Stimulated activated memory B cell treated with anti-CD40 and anti-IgM and Interleukin-4, amounts not matched to agents 10 μg/mL and 1 μg/mL and 100 μg/mL, for 72 hours (primary cell): ENCODE data around the gene LARGE2.

ENCODE experiments used
- ATAC-seq: fragments of 150-1000 bp; cut with Tn5 transposase; 2 replicates; pipeline ENCODE4 v1.10.0; 2021
- H3K27ac Mint-ChIP-seq: one replicate; pipeline ENCODE4 v1.8.0; 2022; ENCODE audit warnings: mild to moderate bottlenecking, mixed read lengths
- H3K27me3 Mint-ChIP-seq: one replicate; pipeline ENCODE4 v1.8.0; 2022; ENCODE audit warnings: mixed read lengths
- H3K36me3 Mint-ChIP-seq: one replicate; pipeline ENCODE4 v1.8.0; 2022; ENCODE audit warnings: mixed read lengths
- H3K4me1 Mint-ChIP-seq: one replicate; pipeline ENCODE4 v1.8.0; 2022; ENCODE audit warnings: mixed read lengths
- H3K4me3 Mint-ChIP-seq: one replicate; pipeline ENCODE4 v1.8.0; 2022; ENCODE audit warnings: mild to moderate bottlenecking, moderate library complexity, mixed read lengths
- H3K9me3 Mint-ChIP-seq: one replicate; pipeline ENCODE4 v1.8.0; 2022; ENCODE audit warnings: mixed read lengths

LARGE2 gene

DNA sequence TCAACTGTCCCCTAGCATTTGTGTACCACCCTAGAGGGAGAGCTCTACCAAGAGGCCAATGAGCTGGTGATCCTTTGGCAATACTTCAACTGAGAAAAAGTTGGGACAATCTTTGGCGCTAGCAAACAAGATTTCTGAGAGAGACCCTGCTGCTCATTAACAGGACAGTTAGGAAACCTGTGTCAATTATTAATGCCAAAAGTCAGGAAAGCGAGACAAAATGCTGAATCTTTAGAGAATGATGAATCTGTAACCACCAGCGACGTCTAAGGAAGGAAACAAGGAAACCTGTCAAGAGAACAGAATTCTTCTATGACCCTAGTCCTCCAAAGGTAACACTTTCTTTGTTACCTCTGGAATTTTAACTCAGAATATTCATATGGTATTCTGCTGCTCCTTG is 19.9 kb downstream of the LARGE2 start:
- Mint-ChIP-seq H3K27ac (peak overlapping the region; percentile 61), H3K4me3 (no peak overlapping the region), H3K36me3 (peaks cover 36% of the 10 kb centered on the region), H3K9me3 (no peaks in the 10 kb centered on the region), H3K4me1 (peaks cover 28% of the 10 kb centered on the region), H3K27me3 (no peaks in the 10 kb centered on the region)
- ATAC-seq = no peak

DNA sequence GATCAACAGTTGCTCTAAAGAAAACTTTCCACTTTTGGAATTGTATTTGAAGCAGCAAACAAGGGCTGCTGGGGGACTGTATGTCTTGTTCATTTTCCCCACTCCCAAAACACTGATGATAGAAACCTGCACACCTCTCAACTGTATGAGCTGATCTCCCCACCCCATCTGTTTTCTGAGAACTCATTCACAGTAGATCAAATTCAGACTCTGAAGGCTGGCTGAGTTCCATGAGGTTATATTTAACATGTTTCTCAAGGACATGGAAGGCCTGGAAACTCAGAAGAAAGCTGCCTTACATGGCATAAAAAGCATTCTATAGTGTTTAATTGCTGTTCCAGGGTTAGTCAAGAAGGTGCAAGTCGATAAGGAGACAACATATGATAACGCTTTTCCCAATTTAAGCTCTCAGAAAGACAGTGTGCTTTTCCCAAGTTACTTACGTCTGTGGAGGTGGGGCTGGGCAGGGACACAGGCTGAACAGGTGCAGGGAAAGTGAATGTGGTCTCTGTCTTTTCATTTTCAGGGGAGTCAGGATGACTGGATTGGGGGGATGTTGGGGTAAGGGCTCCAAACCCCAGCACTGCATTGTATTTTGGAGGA is 23.0 kb downstream of the LARGE2 start:
- ATAC-seq = no peak
- peaks cover 53% of the 10 kb centered on the region for H3K36me3 Mint-ChIP-seq
- H3K27me3 Mint-ChIP-seq = no peaks in the 10 kb centered on the region

GRCh38 chr11:45947885-45948284 is 25.4 kb downstream of the LARGE2 start:
- Mint-ChIP-seq H3K27ac (no peak overlapping the region), H3K27me3 (no peaks in the 10 kb centered on the region), H3K4me3 (no peak overlapping the region), H3K9me3 (no peaks in the 10 kb centered on the region), H3K36me3 (peaks cover 44% of the 10 kb centered on the region), H3K4me1 (no peaks in the 10 kb centered on the region)
- ATAC-seq = no peak

More for the DNA sequence above, 23.0 kb downstream of the LARGE2 start:
- H3K4me3 Mint-ChIP-seq = no peak overlapping the region
- no peaks in the 10 kb centered on the region for H3K9me3 Mint-ChIP-seq
- peaks cover 5% of the 10 kb centered on the region for H3K4me1 Mint-ChIP-seq
- H3K27ac Mint-ChIP-seq = no peak overlapping the region

GRCh38 chr11:45948356-45948755 is 25.9 kb downstream of the LARGE2 start:
- no peaks in the 10 kb centered on the region for H3K27me3 Mint-ChIP-seq
- no peaks in the 10 kb centered on the region for H3K4me1 Mint-ChIP-seq
- no peaks in the 10 kb centered on the region for H3K9me3 Mint-ChIP-seq
- H3K4me3 Mint-ChIP-seq = no peak overlapping the region
- no peak overlapping the region for H3K27ac Mint-ChIP-seq
- no peak for ATAC-seq
- H3K36me3 Mint-ChIP-seq = peaks cover 40% of the 10 kb centered on the region

DNA sequence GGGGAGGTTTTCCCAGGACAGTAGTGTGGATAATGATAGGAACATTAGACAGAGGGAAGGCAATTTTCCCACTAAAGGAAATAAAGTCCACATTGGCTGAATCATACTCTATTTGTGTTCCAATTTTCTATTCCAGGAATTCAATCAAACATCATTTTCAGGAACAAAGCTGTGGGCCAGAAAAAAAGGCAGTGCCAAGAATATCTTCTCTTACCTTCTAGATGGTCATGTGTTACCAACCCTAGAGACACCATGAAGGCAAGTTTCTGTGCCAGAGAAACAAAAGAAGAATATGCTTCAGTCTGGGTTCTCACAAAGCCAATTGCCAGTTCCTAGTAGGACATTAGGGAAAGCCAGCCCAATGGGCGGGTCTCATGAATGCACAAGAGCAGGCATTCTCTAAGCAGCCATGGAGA is 27.5 kb downstream of the LARGE2 start:
- H3K9me3 Mint-ChIP-seq = no peaks in the 10 kb centered on the region
- no peaks in the 10 kb centered on the region for H3K4me1 Mint-ChIP-seq
- no peak for ATAC-seq
- no peaks in the 10 kb centered on the region for H3K27me3 Mint-ChIP-seq
- H3K4me3 Mint-ChIP-seq = no peak overlapping the region
- peaks cover 35% of the 10 kb centered on the region for H3K36me3 Mint-ChIP-seq
- no peak overlapping the region for H3K27ac Mint-ChIP-seq

- no peak overlapping the region for H3K27ac Mint-ChIP-seq
- H3K4me3 Mint-ChIP-seq = no peak overlapping the region
- no peaks in the 10 kb centered on the region for H3K4me1 Mint-ChIP-seq
- H3K9me3 Mint-ChIP-seq = no peaks in the 10 kb centered on the region
- H3K27me3 Mint-ChIP-seq = no peaks in the 10 kb centered on the region
- H3K36me3 Mint-ChIP-seq = peaks cover 51% of the 10 kb centered on the region
- no peak for ATAC-seq
Measured at GRCh38 chr11:45959851-45960250, 37.4 kb downstream of the LARGE2 start.

- peaks cover 44% of the 10 kb centered on the region for H3K36me3 Mint-ChIP-seq
- H3K4me1 Mint-ChIP-seq = no peaks in the 10 kb centered on the region
- H3K27me3 Mint-ChIP-seq = no peaks in the 10 kb centered on the region
- H3K27ac Mint-ChIP-seq = no peak overlapping the region
- H3K9me3 Mint-ChIP-seq = no peaks in the 10 kb centered on the region
- no peak overlapping the region for H3K4me3 Mint-ChIP-seq
- ATAC-seq = no peak
Measured at GRCh38 chr11:45960387-45961095, 38.1 kb downstream of the LARGE2 start.

DNA sequence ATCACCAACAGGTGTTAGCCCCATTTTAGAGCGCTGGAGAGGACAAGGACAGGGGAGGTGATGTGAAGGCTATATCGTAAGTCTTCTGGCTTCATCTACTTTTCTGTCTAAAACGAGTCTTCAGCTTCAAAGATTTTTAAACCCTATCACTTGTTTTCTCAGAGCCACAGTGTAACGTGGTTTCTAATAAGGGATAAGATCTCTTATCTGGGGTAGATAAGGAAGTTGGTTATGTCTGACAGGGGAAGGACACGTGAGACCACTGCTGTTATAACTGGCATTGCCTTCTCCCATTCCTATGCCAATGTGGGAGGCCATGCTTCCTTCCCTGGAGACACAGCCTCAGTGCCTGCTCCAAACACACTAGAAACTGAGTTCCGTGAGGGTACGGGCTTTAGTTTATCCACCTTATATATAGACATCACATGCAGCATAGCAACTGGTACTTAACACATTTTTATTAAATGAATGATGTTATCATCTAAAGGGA is 39.3 kb downstream of the LARGE2 start:
- no peak for ATAC-seq
- Mint-ChIP-seq H3K9me3 (no peaks in the 10 kb centered on the region), H3K36me3 (peaks cover 34% of the 10 kb centered on the region), H3K27me3 (no peaks in the 10 kb centered on the region), H3K27ac (no peak overlapping the region), H3K4me1 (no peaks in the 10 kb centered on the region), H3K4me3 (no peak overlapping the region)

- ATAC-seq = peak; percentile 85
- Mint-ChIP-seq H3K9me3 (no peaks in the 10 kb centered on the region), H3K27ac (no peak overlapping the region), H3K36me3 (peaks cover 33% of the 10 kb centered on the region), H3K4me3 (no peak overlapping the region), H3K4me1 (no peaks in the 10 kb centered on the region), H3K27me3 (no peaks in the 10 kb centered on the region)
Measured at GRCh38 chr11:45964911-45965389, 42.5 kb downstream of the LARGE2 start.

DNA sequence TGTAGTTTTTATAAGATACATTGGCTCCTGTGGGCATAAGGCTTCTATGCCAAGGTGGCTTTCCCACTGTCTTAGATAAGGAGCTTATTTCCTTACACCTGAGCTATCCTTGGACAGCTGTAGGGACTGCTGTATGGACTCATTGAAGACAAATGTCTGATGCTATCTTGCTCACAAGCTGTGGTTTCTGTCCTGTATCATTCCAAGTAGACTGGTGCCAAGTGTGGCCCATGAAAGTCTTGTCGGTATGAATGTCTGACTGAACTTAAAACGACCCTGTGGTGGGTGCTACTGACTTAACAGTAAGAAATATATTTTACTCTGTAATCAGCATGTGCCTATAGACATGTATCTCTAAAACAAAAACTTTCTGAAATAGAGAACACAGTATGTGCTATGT is 45.0 kb downstream of the LARGE2 start:
- Mint-ChIP-seq H3K4me3 (no peak overlapping the region), H3K27me3 (no peaks in the 10 kb centered on the region), H3K36me3 (peaks cover 21% of the 10 kb centered on the region), H3K4me1 (no peaks in the 10 kb centered on the region), H3K9me3 (no peaks in the 10 kb centered on the region), H3K27ac (no peak overlapping the region)
- no peak for ATAC-seq

DNA sequence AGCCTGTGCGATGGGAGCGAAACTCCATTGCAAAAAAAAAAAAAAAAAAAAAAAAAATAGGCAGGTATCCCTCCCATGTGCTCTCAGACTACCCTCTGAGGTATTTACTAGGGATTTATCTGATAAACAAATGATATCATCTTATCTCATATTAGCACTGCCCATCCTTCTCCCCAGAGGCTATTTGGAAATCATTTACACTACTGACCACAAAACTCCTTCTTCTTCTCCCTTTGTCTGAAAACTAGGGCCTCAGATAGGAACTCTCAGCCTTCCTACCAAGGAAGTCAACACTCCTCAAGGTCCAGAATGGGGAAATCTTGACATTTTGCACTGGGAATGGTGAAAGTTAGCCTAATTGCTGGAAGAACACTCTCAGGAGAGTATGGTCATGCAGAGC is 46.4 kb downstream of the LARGE2 start:
- no peak overlapping the region for H3K4me3 Mint-ChIP-seq
- H3K9me3 Mint-ChIP-seq = no peaks in the 10 kb centered on the region
- H3K36me3 Mint-ChIP-seq = peaks cover 20% of the 10 kb centered on the region
- ATAC-seq = no peak
- H3K4me1 Mint-ChIP-seq = no peaks in the 10 kb centered on the region
- peak overlapping the region; percentile 14 for H3K27ac Mint-ChIP-seq
- no peaks in the 10 kb centered on the region for H3K27me3 Mint-ChIP-seq

GRCh38 chr11:45973601-45974000 is 51.1 kb downstream of the LARGE2 start:
- Mint-ChIP-seq H3K4me3 (no peak overlapping the region), H3K4me1 (no peaks in the 10 kb centered on the region)

DNA sequence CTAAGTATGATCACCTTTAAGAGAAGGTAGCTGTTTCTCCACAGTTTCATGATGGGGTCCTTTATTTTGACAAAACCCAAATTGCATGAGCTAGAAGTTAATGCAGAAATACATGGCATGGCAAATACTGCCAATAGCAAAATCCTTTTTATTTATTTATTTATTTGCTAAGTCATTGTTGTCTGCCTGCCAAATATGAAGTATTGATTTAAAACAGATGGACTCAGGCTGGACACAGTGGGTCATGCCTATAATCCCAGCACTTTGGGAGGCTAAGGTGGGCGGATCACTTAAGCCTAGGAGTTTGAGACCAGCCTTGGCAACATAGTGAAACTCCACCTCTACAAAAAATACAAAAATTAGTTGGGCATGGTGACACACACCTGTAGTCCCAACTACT is 52.4 kb downstream of the LARGE2 start:
- H3K36me3 Mint-ChIP-seq = peaks cover 29% of the 10 kb centered on the region
- H3K4me3 Mint-ChIP-seq = no peak overlapping the region
- H3K27ac Mint-ChIP-seq = no peak overlapping the region
- H3K9me3 Mint-ChIP-seq = no peaks in the 10 kb centered on the region
- no peaks in the 10 kb centered on the region for H3K27me3 Mint-ChIP-seq
- ATAC-seq = no peak
- H3K4me1 Mint-ChIP-seq = no peaks in the 10 kb centered on the region

More at GRCh38 chr11:45973601-45974000, 51.1 kb downstream of the LARGE2 start:
- Mint-ChIP-seq H3K27ac (no peak overlapping the region), H3K36me3 (peaks cover 29% of the 10 kb centered on the region), H3K9me3 (no peaks in the 10 kb centered on the region), H3K27me3 (no peaks in the 10 kb centered on the region)
- ATAC-seq = no peak
